H9 (cell line): Measurements from ENCODE around the gene CEP250. TPM values are rescaled to one million over a fixed set of nuclear protein-coding genes. Genes with fewer than 3 reads are reported as not detected.

Experiments used
- DNase-seq: peaks from one replicate; pipeline ENCODE4 v3.0.0-alpha.2; 2017
- H2AFZ ChIP-seq: one replicate; pipeline ENCODE4 v1.6.1; 2013; ENCODE audit warnings: mild to moderate bottlenecking, low read length, control low read depth, moderate library complexity
- H2AK5ac ChIP-seq: 2 replicates; pipeline ENCODE4 v1.6.1; 2013; ENCODE audit warnings: low read length, control low read depth, mixed read lengths; ENCODE audit not compliant: insufficient read length
- H2BK120ac ChIP-seq: one replicate; pipeline ENCODE4 v1.6.1; 2013; ENCODE audit warnings: low read depth, mild to moderate bottlenecking, low read length, control low read depth, inconsistent platforms; ENCODE audit not compliant: poor library complexity, severe bottlenecking
- H2BK12ac ChIP-seq: 2 replicates; pipeline ENCODE4 v1.6.1; 2013; ENCODE audit warnings: low read length, control low read depth, mixed read lengths, low read depth; ENCODE audit not compliant: insufficient read length
- H2BK15ac ChIP-seq: 2 replicates; pipeline ENCODE4 v1.6.1; 2013; ENCODE audit warnings: low read depth, low read length, control low read depth
- H2BK20ac ChIP-seq: one replicate; pipeline ENCODE4 v1.6.1; 2013; ENCODE audit warnings: low read depth, mild to moderate bottlenecking, low read length, control low read depth, inconsistent platforms; ENCODE audit not compliant: poor library complexity, severe bottlenecking
- H2BK5ac ChIP-seq: 2 replicates; pipeline ENCODE4 v1.6.1; 2013; ENCODE audit warnings: low read length, control low read depth, mixed read lengths; ENCODE audit not compliant: insufficient read length
- H3K14ac ChIP-seq: 2 replicates; pipeline ENCODE4 v1.6.1; 2013; ENCODE audit warnings: low read length, control low read depth; ENCODE audit not compliant: insufficient read depth
- H3K18ac ChIP-seq: 2 replicates; pipeline ENCODE4 v1.6.1; 2013; ENCODE audit warnings: low read depth, mild to moderate bottlenecking, mixed read lengths, low read length, control low read depth; ENCODE audit not compliant: insufficient read length
- H3K23ac ChIP-seq: 2 replicates; pipeline ENCODE4 v1.6.1; 2013; ENCODE audit warnings: low read length, control low read depth, mixed read lengths, low read depth; ENCODE audit not compliant: insufficient read length
- H3K23me2 ChIP-seq: 2 replicates; pipeline ENCODE4 v1.6.1; 2013; ENCODE audit warnings: low read depth, mild to moderate bottlenecking, mixed read lengths, low read length, control low read depth; ENCODE audit not compliant: insufficient read length, poor library complexity, severe bottlenecking
- H3K27ac ChIP-seq: 2 replicates; pipeline ENCODE4 v1.5.1; 2013; ENCODE audit warnings: low read length, control low read depth, mixed read lengths, low read depth; ENCODE audit not compliant: insufficient read length
- H3K27me3 ChIP-seq: 2 replicates; pipeline ENCODE4 v1.6.1; 2013; ENCODE audit warnings: low read length, control low read depth, inconsistent platforms; ENCODE audit not compliant: insufficient read depth
- H3K4ac ChIP-seq: 2 replicates; pipeline ENCODE4 v1.6.1; 2013; ENCODE audit warnings: low read depth, mild to moderate bottlenecking, control low read depth, inconsistent platforms, low read length, moderate library complexity
- H3K4me1 ChIP-seq: 2 replicates; pipeline ENCODE4 v1.6.1; 2013; ENCODE audit warnings: low read length, control low read depth, inconsistent platforms; ENCODE audit not compliant: insufficient read depth
- H3K4me2 ChIP-seq: 2 replicates; pipeline ENCODE4 v1.6.1; 2013; ENCODE audit warnings: low read length, control low read depth, mixed read lengths; ENCODE audit not compliant: insufficient read length, insufficient read depth
- H3K56ac ChIP-seq: 2 replicates; pipeline ENCODE4 v1.6.1; 2013; ENCODE audit warnings: low read depth, mild to moderate bottlenecking, mixed read lengths, low read length, control low read depth; ENCODE audit not compliant: insufficient read length
- H3K79me1 ChIP-seq: 2 replicates; pipeline ENCODE4 v1.6.1; 2013; ENCODE audit warnings: low read depth, mild to moderate bottlenecking, moderate library complexity, low read length, control low read depth, inconsistent platforms; ENCODE audit not compliant: insufficient read depth, poor library complexity, severe bottlenecking
- H3K79me2 ChIP-seq: 2 replicates; pipeline ENCODE4 v1.6.1; 2013; ENCODE audit warnings: low read length, control low read depth, inconsistent platforms; ENCODE audit not compliant: insufficient read depth
- H3K9ac ChIP-seq: 2 replicates; pipeline ENCODE4 v1.6.1; 2013; ENCODE audit warnings: low read length, control low read depth, mixed read lengths; ENCODE audit not compliant: insufficient read length; ENCODE audit errors: extremely low read depth
- H3K9me3 ChIP-seq: one replicate; pipeline ENCODE4 v1.6.1; 2013; ENCODE audit warnings: low read depth, low read length, inconsistent platforms; ENCODE audit not compliant: control insufficient read depth
- H3T11ph ChIP-seq: one replicate; pipeline ENCODE4 v1.6.1; 2013; ENCODE audit warnings: mild to moderate bottlenecking, low read length, control low read depth, inconsistent platforms
- H4K20me1 ChIP-seq: one replicate; pipeline ENCODE4 v1.6.1; 2013; ENCODE audit not compliant: control insufficient read depth, insufficient read length, insufficient read depth
- H4K5ac ChIP-seq: 2 replicates; pipeline ENCODE4 v1.6.1; 2013; ENCODE audit warnings: low read depth, mild to moderate bottlenecking, mixed read lengths, low read length, control low read depth; ENCODE audit not compliant: insufficient read length
- H4K8ac ChIP-seq: replicated peaks from 2 replicates; pipeline ENCODE4 v1.6.1; 2013; ENCODE audit warnings: low read length, control low read depth, mixed read lengths, low read depth; ENCODE audit not compliant: insufficient read length
- H4K91ac ChIP-seq: 2 replicates; pipeline ENCODE4 v1.6.1; 2013; ENCODE audit warnings: low read depth, mild to moderate bottlenecking, moderate library complexity, mixed read lengths, low read length, control low read depth; ENCODE audit not compliant: insufficient read length
- H3K27ac Mint-ChIP-seq, 3 experiments: 2 replicates in 2 of 3; 3 replicates in 1 of 3; pipeline ENCODE4 v1.8.0; 2020 to 2021; ENCODE audit warnings: mixed read lengths in 3 of 3, mild to moderate bottlenecking in 1 of 3, moderate library complexity in 1 of 3
- H3K27me3 Mint-ChIP-seq: 2 replicates; pipeline ENCODE4 v1.8.0; 2021; ENCODE audit warnings: low read depth, mild to moderate bottlenecking, moderate library complexity, mixed read lengths
- H3K36me3 Mint-ChIP-seq, 3 experiments: 2 replicates in 2 of 3; 3 replicates in 1 of 3; pipeline ENCODE4 v1.8.0; 2020 to 2021; ENCODE audit warnings: low read depth in 3 of 3, mixed read lengths in 3 of 3; ENCODE audit not compliant: insufficient read depth in 1 of 3
- H3K4me1 Mint-ChIP-seq, 2 experiments: 2 replicates each; pipeline ENCODE4 v1.8.0; 2020; ENCODE audit warnings: mixed read lengths in 2 of 2
- H3K4me3 Mint-ChIP-seq, 2 experiments: 2 replicates in 1 of 2; 3 replicates in 1 of 2; pipeline ENCODE4 v1.8.0; 2020 to 2021; ENCODE audit warnings: mild to moderate bottlenecking in 2 of 2, mixed read lengths in 2 of 2, moderate library complexity in 1 of 2
- H3K9me3 Mint-ChIP-seq, 2 experiments: 2 replicates in 1 of 2; 3 replicates in 1 of 2; pipeline ENCODE4 v1.8.0; 2020; ENCODE audit warnings: mild to moderate bottlenecking in 2 of 2, mixed read lengths in 2 of 2, moderate library complexity in 1 of 2
- CTCF ChIP-seq: fragments of 200-600 bp; sonication (generic); conservative IDR thresholded peaks from 3 replicates; pipeline ENCODE4 v1.8.0; 2021; ENCODE audit warnings: antibody characterized with exemption, mild to moderate bottlenecking
- WGBS: extraction: QIAGEN DNeasy Blood & Tissue Kit; methylation state at CpG from one replicate; pipeline ENCODE4 v1.1.7; 2013; ENCODE audit warnings: missing lambda C conversion rate, low lambda C conversion rate, mixed read lengths; ENCODE audit not compliant: insufficient read length; ENCODE audit errors: extremely low coverage; 5-methylcytosine and 5-hydroxymethylcytosine counted together
- total RNA-seq: library from RNA; stranded (reverse); gene quantifications from 2 replicates; pipeline ENCODE4 v1.2.1, GENCODE V29; 2021

Gene CEP250
- total RNA-seq, 1 experiment from 2014 or later: 29.8 TPM

GRCh38 chr20:35560105-35560511 is 104.7 kb downstream of the CEP250 start:
- no peak overlapping the region for H4K91ac ChIP-seq
- no peaks in the 10 kb centered on the region for H3K4me1 ChIP-seq
- no peak overlapping the region for H3K23ac ChIP-seq
- no peaks in the 10 kb centered on the region for H3K9me3 ChIP-seq
- H2BK15ac ChIP-seq: no peak overlapping the region
- H3K27ac Mint-ChIP-seq: no peak overlapping the region
- no peak overlapping the region for H2BK12ac ChIP-seq
- H3K4me3 Mint-ChIP-seq: no peak overlapping the region
- no peak overlapping the region for H2BK20ac ChIP-seq
- no peak overlapping the region for H4K5ac ChIP-seq
- no peak overlapping the region for H3K9ac ChIP-seq
- no peak for TF ChIP-seq CTCF
- H3T11ph ChIP-seq: no peak overlapping the region
- no peak overlapping the region for H3K56ac ChIP-seq
- H2AK5ac ChIP-seq: no peak overlapping the region
- H3K27me3 ChIP-seq: no peaks in the 10 kb centered on the region
- no peaks in the 10 kb centered on the region for H4K20me1 ChIP-seq
- H2BK120ac ChIP-seq: no peak overlapping the region
- no peak overlapping the region for H2AFZ ChIP-seq
- no peak overlapping the region; the same call in 1 of the 2 replicates for H3K14ac ChIP-seq
- peak; percentile 53 for DNase-seq
- H4K8ac ChIP-seq: no peak overlapping the region
- no peak overlapping the region for H3K4ac ChIP-seq
- H3K23me2 ChIP-seq: no peaks in the 10 kb centered on the region
- H3K4me2 ChIP-seq: no peak overlapping the region
- no peaks in the 10 kb centered on the region for H3K79me2 ChIP-seq
- H3K79me1 ChIP-seq: no peaks in the 10 kb centered on the region
- H3K27me3 Mint-ChIP-seq: no peaks in the 10 kb centered on the region
- H3K9me3 Mint-ChIP-seq: no peaks in the 10 kb centered on the region
- H3K27ac ChIP-seq: no peak overlapping the region
- no peak overlapping the region for H3K18ac ChIP-seq
- peaks cover 7 to 13% of the 10 kb centered on the region in 2 experiments for H3K4me1 Mint-ChIP-seq
- no CpG with 5 or more reads among the region's 18 CpGs for WGBS
- H2BK5ac ChIP-seq: no peak overlapping the region
- peaks cover 14 to 31% (median 29%) of the 10 kb centered on the region in 3 experiments for H3K36me3 Mint-ChIP-seq
